Endothelial cell (in vitro differentiated cells): Measurements from ENCODE around the gene PI4KA. TPM values are rescaled to one million over a fixed set of nuclear protein-coding genes. Genes with fewer than 3 reads are reported as not detected.
"Not testable (repeated sequence)": the region's sequence is repeated elsewhere in the genome, so short reads cannot be mapped to it uniquely, and the experiment has no call there.

Source experiments
- DNase-seq: peaks from one replicate; pipeline ENCODE4 v3.0.0; 2021; ENCODE audit warnings: low spot score
- H3K27ac Mint-ChIP-seq: one replicate; pipeline ENCODE4 v1.8.0; 2021; ENCODE audit warnings: mixed read lengths, inconsistent platforms; ENCODE audit not compliant: unreplicated experiment
- H3K27me3 Mint-ChIP-seq: one replicate; pipeline ENCODE4 v1.8.0; 2021; ENCODE audit warnings: mild to moderate bottlenecking, moderate library complexity, mixed read lengths, inconsistent platforms; ENCODE audit not compliant: unreplicated experiment
- H3K36me3 Mint-ChIP-seq: one replicate; pipeline ENCODE4 v1.8.0; 2021; ENCODE audit warnings: mild to moderate bottlenecking, low read depth, mixed read lengths, inconsistent platforms; ENCODE audit not compliant: unreplicated experiment
- H3K4me1 Mint-ChIP-seq: one replicate; pipeline ENCODE4 v1.8.0; 2021; ENCODE audit warnings: mild to moderate bottlenecking, mixed read lengths, inconsistent platforms; ENCODE audit not compliant: unreplicated experiment
- H3K4me3 Mint-ChIP-seq: one replicate; pipeline ENCODE4 v1.8.0; 2021; ENCODE audit warnings: mild to moderate bottlenecking, mixed read lengths, inconsistent platforms; ENCODE audit not compliant: unreplicated experiment
- H3K9me3 Mint-ChIP-seq: one replicate; pipeline ENCODE4 v1.8.0; 2021; ENCODE audit warnings: mixed read lengths, inconsistent platforms; ENCODE audit not compliant: unreplicated experiment
- total RNA-seq: library from RNA; stranded (reverse); fragmentation: NEBNext Ultra II Directional; extraction: Animal tissue kit (Norgen Biotek cat#: 25700); gene quantifications from one replicate; pipeline ENCODE4 v1.2.1, GENCODE V29; 2021; ENCODE audit not compliant: unreplicated experiment
- TF ChIP-seq, protein P1 (sequence below): fragments of 200-600 bp; sonication (generic); IDR thresholded peaks from one replicate; pipeline ENCODE4 v1.5.0; 2021; ENCODE audit warnings: antibody characterized with exemption; ENCODE audit not compliant: unreplicated experiment

Gene PI4KA
- total RNA-seq, 1 donor from 2014 or later = 65.3 TPM

DNA sequence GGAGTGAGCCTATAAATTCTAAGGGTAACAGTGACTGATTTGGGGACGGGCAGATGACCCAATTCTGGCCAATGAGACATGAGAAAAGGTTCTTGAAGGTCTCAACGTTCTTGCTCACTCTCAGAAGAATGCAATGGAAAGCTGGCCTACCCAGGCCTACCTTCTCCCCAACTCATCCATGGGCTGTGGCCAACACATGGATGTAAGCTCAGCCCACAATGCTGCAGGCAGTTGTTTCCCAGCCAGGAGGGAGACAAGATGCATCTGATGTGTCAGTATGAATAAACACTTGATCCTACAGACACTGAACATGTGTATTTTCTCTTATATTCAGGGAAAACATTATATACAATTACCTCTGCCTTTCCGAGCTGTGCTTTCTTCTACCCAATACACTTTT is 24.4 kb downstream of the PI4KA start:
- H3K27ac Mint-ChIP-seq = no peak overlapping the region
- H3K4me1 Mint-ChIP-seq = peaks cover 5% of the 10 kb centered on the region
- H3K27me3 Mint-ChIP-seq = peaks cover 3% of the 10 kb centered on the region
- TF ChIP-seq, protein P1, sequence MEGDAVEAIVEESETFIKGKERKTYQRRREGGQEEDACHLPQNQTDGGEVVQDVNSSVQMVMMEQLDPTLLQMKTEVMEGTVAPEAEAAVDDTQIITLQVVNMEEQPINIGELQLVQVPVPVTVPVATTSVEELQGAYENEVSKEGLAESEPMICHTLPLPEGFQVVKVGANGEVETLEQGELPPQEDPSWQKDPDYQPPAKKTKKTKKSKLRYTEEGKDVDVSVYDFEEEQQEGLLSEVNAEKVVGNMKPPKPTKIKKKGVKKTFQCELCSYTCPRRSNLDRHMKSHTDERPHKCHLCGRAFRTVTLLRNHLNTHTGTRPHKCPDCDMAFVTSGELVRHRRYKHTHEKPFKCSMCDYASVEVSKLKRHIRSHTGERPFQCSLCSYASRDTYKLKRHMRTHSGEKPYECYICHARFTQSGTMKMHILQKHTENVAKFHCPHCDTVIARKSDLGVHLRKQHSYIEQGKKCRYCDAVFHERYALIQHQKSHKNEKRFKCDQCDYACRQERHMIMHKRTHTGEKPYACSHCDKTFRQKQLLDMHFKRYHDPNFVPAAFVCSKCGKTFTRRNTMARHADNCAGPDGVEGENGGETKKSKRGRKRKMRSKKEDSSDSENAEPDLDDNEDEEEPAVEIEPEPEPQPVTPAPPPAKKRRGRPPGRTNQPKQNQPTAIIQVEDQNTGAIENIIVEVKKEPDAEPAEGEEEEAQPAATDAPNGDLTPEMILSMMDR = no peak
- no peak for DNase-seq
- H3K4me3 Mint-ChIP-seq = no peak overlapping the region
- H3K36me3 Mint-ChIP-seq = peaks cover 23% of the 10 kb centered on the region
- no peaks in the 10 kb centered on the region for H3K9me3 Mint-ChIP-seq

DNA sequence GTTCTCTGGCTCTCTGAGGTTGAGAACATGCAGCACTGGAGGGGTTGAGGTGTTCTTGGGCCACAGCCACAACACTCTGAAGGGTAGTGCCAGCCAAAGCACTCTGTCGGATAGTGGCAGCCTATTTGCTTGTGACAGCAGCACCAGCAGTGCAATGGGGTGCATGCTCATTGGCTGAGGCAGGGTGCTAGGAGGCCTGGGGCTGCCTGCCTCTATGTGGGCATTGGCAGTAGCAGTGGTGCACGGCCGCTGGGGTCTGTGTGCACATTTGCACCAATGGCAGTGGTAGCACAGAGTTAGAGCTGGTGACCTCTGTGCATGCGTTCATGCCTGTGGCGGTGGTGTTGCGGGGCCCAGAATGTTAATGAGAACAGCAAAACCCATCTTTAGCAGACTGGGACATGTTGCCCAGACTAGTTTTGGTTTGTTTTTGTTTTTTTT is 25.4 kb downstream of the PI4KA start:
- Mint-ChIP-seq H3K27me3 (peaks cover 3% of the 10 kb centered on the region), H3K4me3 (peak overlapping the region; percentile 62), H3K27ac (no peak overlapping the region), H3K4me1 (peaks cover 5% of the 10 kb centered on the region), H3K9me3 (no peaks in the 10 kb centered on the region), H3K36me3 (peaks cover 23% of the 10 kb centered on the region)
- TF ChIP-seq, protein P1 = no peak
- DNase-seq = no peak

DNA sequence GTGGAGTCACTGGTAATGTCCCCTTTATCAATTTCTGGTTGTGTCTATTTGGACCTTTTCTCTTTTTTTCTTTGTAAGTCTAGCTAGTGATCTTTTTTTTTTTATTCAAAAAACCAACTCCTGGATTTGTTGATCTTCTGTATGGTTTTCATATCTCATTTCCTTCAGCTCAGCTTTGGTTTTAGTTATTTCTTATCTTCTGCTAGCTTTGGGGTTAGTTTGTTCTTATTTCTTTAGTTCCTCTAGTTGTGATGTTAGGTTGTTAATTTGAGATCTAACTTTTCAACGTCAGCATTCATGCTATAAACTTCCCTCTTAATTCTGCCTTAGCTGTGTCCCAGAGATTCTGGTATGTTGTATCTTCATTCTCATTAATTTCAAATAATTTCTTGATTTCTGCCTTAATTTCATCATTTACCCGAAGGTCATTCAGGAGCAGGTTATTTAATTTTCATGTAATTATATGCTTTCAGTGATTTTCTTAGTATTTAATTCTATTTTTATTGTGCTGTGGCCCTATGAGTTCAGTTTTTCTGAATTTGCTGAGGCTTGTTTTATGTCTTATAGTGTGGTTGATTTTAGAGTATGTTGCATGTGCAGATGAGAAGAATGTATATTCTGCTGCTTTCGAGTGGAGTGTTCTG is 29.0 kb downstream of the PI4KA start:
- Mint-ChIP-seq H3K9me3 (no peaks in the 10 kb centered on the region), H3K36me3 (peaks cover 23% of the 10 kb centered on the region), H3K27me3 (peaks cover 3% of the 10 kb centered on the region), H3K4me3 (no peak overlapping the region), H3K4me1 (no peaks in the 10 kb centered on the region), H3K27ac (no peak overlapping the region)
- no peak for DNase-seq
- TF ChIP-seq, protein P1 = no peak

DNA sequence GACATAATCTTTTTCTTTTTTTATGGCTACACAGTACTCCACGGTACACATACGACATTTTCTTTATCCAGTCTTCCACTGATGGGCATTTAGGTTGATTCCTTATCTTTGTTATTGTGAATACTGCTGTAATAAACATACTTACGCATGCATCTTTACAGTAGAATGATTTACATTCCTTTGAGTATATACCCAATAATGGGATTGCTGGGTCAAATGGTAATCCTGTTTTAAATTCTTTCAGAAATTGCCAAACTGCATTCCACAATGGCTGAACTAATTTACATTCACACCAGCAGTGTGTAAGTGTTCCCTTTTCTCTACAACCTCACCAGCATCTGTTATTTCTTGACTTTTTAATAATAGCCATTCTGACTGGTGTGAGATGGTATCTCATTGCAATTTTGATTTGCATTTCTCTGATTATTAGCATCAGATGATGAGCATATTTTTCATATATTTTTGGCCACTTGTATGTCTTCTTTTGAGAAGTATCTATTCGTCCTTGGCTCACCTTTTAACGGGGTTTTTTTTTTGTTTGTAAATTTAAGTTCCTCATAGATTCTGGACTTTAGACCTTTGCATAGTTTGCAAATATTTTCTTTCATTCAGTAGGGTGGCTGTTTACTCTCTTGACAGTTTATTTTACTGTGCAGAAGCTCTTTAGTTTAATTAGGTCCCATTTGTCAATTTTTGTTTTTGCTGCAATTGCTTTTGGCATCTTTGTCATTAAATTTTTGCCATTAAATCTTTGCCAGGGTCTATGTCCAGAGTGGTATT is 32.0 kb downstream of the PI4KA start:
- H3K4me3 Mint-ChIP-seq, DNase-seq, H3K27ac Mint-ChIP-seq, H3K4me1 Mint-ChIP-seq, H3K9me3 Mint-ChIP-seq, H3K27me3 Mint-ChIP-seq, H3K36me3 Mint-ChIP-seq: not testable (repeated sequence)

DNA sequence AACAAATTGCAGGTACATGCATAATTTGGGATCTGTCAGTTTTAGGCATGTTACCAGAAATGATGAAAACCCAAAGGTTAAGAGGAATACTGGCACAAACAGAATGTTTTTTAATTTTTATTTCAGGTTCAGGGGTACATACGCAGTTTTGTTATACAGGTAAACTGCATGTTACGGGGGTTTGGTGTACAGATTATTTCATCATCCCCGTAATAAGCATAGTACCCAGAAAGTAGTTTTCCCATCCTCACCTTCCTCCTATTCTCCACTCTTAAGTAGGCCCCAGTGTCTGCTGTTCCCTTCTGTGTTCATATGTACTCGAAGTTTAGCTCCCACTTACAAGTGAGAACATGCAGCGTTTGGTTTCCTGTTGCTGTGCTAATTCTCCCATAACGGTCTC is 33.0 kb downstream of the PI4KA start:
- Mint-ChIP-seq H3K36me3 (peaks cover 7% of the 10 kb centered on the region), H3K27ac (no peak overlapping the region), H3K4me1 (no peaks in the 10 kb centered on the region), H3K27me3 (no peaks in the 10 kb centered on the region), H3K4me3 (no peak overlapping the region), H3K9me3 (no peaks in the 10 kb centered on the region)
- no peak for DNase-seq
- TF ChIP-seq, protein P1 = no peak

DNA sequence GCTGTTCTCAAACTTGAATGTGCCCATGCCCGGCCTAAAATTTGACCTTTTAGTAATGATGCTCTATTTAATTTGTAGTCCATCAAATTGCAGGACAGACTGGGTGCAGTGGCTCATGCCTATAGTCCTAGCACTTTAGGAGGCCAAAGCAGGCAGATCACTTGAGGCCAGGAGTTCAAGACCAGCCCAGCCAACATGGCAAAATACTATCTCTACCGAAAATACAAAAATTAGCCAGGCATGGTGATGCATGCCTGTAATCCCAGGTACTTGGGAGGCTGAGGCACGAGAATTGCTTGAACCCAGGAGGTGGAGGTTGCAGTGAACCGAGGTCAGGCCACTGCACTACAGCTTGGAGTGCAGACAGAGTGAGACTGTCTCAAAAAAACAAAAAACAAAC is 33.4 kb downstream of the PI4KA start:
- DNase-seq, H3K9me3 Mint-ChIP-seq, H3K27me3 Mint-ChIP-seq, H3K36me3 Mint-ChIP-seq, H3K4me1 Mint-ChIP-seq, H3K27ac Mint-ChIP-seq, H3K4me3 Mint-ChIP-seq: not testable (repeated sequence)
